AG10803 (cell line): ENCODE results near the gene MCOLN1.
"Not testable (repeated sequence)": the region's sequence is repeated elsewhere in the genome, so short reads cannot be mapped to it uniquely, and the experiment has no call there.

ENCODE experiments used
- DNase-seq: peaks from one replicate; pipeline ENCODE4 v3.0.0; 2010; ENCODE audit warnings: low read depth
- H3K4me3 ChIP-seq: 2 replicates; pipeline ENCODE4 v1.5.1; 2011; ENCODE audit warnings: mild to moderate bottlenecking, low read length, control low read depth
- CTCF ChIP-seq: conservative IDR thresholded peaks from 2 replicates; pipeline ENCODE4 v1.5.1; 2011; ENCODE audit warnings: mild to moderate bottlenecking, low read length, control low read depth, inconsistent platforms

MCOLN1 gene

GRCh38 chr19:7535998-7536695, 13.7 kb downstream of the MCOLN1 start:
- DNase-seq = no peak

GRCh38 chr19:7538990-7539389, 16.6 kb downstream of the MCOLN1 start:
- not testable (repeated sequence) for DNase-seq, H3K4me3 ChIP-seq

More at GRCh38 chr19:7535998-7536695, 13.7 kb downstream of the MCOLN1 start:
- TF ChIP-seq CTCF = no peak
- peak overlapping the region; percentile 99 for H3K4me3 ChIP-seq

- TF ChIP-seq CTCF = no peak
- DNase-seq = no peak
- no peak overlapping the region for H3K4me3 ChIP-seq
These were observed 17.5 kb downstream of the MCOLN1 start for GRCh38 chr19:7539827-7540425.

GRCh38 chr19:7540761-7541474, 18.5 kb downstream of the MCOLN1 start:
- no peak for DNase-seq
- H3K4me3 ChIP-seq = no peak overlapping the region
- TF ChIP-seq CTCF = no peak

GRCh38 chr19:7541475-7541824, 19.0 kb downstream of the MCOLN1 start:
- TF ChIP-seq CTCF = no peak
- no peak overlapping the region for H3K4me3 ChIP-seq
- DNase-seq = no peak

- DNase-seq = no peak
- H3K4me3 ChIP-seq = no peak overlapping the region
- TF ChIP-seq CTCF = no peak
These were observed 19.5 kb downstream of the MCOLN1 start for GRCh38 chr19:7541828-7542443.

GRCh38 chr19:7542556-7543348, 20.3 kb downstream of the MCOLN1 start:
- no peak for DNase-seq
- no peak overlapping the region for H3K4me3 ChIP-seq
- no peak for TF ChIP-seq CTCF
